Brain microvascular endothelial cell (primary cell): ENCODE results near the gene LRRK1.

Source experiments
- DNase-seq: peaks from one replicate; pipeline ENCODE4 v3.0.0-alpha.2; 2020
- H3K27ac ChIP-seq: fragments of 250-450 bp; sonication (Bioruptor Pico); 2 replicates; pipeline ENCODE4 v1.5.1; 2020; ENCODE audit warnings: mild to moderate bottlenecking, moderate library complexity
- H3K27me3 ChIP-seq: fragments of 250-450 bp; sonication (Bioruptor Pico); replicated peaks from 2 replicates; pipeline ENCODE4 v1.5.1; 2020; ENCODE audit warnings: mild to moderate bottlenecking
- H3K36me3 ChIP-seq: fragments of 250-450 bp; sonication (Bioruptor Pico); replicated peaks from 2 replicates; pipeline ENCODE4 v1.5.1; 2020; ENCODE audit warnings: mild to moderate bottlenecking
- H3K4me3 ChIP-seq: 2 replicates; pipeline ENCODE4 v1.5.1; 2011; ENCODE audit warnings: low read depth, mild to moderate bottlenecking, control low read depth, low read length, moderate library complexity
- CTCF ChIP-seq: IDR thresholded peaks from 2 replicates; pipeline ENCODE4 v1.5.1; 2011; ENCODE audit warnings: low read depth, mild to moderate bottlenecking, moderate library complexity, low read length, control low read depth, inconsistent platforms; ENCODE audit errors: missing control alignments
- in situ Hi-C: cut with HindIII; loops from 2 replicates; pipeline ENCODE4 v1.10.0; 2017; ENCODE audit warnings: low sequenced_read_pairs, low pct_ligation_motif_present

Gene LRRK1

GRCh38 chr15:100918034-100918689, 995 bp upstream of the LRRK1 start:
- Histone ChIP-seq H3K27me3 (no peaks in the 10 kb centered on the region), H3K27ac (no peak overlapping the region), H3K4me3 (peak overlapping the region; percentile 70), H3K36me3 (no peaks in the 10 kb centered on the region)
- DNase-seq = peak; percentile 40
- in situ Hi-C loops = no loop called here
- TF ChIP-seq CTCF = peak; percentile 76

DNA sequence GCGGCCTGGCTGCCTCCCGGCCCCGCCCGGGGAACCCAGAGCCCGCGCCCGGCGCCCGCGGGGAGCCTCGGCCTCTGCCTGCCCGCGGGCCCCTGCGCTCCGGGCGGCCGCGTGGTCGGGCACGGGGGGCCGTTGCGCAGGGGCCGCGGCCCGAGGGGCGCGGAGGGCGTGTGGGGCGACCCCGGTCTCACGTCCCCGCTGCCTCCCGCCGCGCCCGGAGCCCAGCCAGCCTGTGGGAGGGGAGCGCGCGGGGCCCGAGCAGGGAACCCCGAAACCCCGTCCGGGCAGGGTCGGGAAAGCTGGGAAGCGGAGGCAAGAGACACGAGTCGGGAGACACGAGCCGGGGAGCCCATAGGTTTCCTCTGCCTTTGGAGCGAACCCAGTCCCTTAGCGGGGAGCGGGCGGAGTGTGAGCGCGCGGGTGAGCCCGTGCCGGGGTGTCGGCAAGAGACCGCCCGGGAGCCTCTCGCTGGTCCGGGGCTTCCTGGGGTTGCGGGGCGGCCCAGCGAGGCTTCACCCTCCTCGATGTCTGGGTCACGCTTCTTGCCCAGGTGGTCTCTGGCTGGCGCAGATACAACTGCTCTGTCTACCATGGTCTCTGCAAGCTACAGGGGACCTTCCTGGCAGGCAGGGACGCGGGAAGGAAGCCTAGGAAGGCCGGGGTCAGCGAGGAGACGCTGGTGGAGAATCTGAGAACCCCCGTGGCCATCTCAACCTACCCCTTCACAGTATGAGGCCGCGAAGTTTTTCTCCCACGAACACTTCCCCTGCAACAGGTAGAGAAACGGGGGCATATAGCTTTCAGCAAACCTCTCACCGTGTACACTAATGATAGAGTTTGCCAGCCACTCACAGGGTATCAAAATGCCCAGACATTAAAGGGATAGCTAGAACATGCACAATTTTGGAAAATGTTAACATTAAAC, 586 bp downstream of the LRRK1 start:
- peak overlapping the region; percentile 70 for H3K4me3 ChIP-seq
- no peak for DNase-seq
- no peaks in the 10 kb centered on the region for H3K36me3 ChIP-seq
- in situ Hi-C loops = no loop called here
- TF ChIP-seq CTCF = no peak
- H3K27ac ChIP-seq = no peak overlapping the region
- no peaks in the 10 kb centered on the region for H3K27me3 ChIP-seq

DNA sequence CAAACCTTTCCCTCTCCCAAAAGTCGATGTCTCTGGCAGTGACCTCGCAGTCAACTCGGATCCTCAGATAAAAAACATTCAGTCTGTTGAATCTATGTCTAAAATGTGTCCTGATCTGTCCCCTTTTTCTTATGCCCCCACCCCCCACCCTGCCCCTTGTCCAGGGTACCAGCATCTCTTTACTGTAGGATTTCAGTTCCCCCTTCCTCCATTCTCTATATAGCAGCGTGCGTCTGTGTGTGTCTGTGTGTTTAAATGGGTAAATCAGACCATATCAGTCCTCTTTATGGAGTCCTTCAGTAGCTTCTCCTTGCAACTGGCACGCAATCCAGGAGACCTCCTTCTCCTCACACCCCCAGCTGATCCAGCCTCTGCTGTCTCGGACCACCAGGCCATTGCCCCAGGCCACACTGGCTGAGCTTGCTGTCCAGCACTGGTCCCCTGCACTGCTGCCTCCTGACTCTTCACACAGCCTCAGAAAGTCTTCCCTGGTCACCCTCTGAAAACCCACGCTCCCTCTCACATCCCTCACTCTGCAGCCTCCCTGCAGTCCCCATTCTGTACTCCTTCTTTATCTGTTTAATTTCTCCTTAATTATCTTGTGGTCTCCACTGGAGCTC, 1.5 kb downstream of the LRRK1 start:
- no peak overlapping the region for H3K27ac ChIP-seq
- DNase-seq = no peak
- no peaks in the 10 kb centered on the region for H3K36me3 ChIP-seq
- H3K4me3 ChIP-seq = no peak overlapping the region
- in situ Hi-C loops = no loop called here
- H3K27me3 ChIP-seq = no peaks in the 10 kb centered on the region
- TF ChIP-seq CTCF = no peak

DNA sequence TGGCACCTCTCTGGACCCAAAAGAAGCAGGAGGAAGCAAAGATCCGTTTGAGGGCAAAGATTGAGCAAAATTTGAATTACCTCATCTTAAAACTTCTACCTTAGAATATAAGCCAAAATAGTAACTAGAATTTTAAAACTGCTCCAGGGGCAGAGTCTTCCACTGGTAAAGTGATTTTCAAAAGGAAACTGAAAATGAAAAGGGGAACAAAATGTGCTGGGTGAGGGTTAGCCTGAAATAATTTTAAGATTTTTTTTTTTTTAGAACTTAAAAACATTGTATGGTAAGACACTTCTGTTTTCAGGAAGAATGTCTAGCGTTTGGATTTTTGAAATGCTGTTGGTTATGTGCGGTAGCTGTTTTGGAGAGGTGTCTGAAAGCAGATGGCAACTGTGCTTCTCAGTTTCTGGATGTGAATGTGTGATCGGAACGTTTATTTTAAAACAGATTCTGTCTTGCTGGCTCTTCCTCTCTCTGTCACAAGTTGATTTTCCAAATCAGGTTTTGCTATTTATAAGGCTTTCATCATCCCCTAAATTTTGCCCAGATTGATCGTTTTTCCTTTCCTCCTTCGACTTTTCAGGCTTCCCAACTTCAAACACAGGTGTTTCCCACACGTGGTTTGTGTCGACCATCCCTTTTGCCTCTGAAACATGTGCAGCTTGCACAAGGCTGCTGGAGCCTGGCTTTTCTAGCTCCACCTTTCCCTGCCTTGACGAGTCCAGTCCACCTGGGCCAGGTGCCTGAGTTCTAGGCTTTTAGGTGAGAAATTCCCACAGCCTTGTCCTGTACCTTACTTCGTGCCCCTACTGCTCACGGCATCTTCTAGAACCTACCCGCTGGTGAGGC, 3.3 kb downstream of the LRRK1 start:
- no peak for DNase-seq
- TF ChIP-seq CTCF = no peak
- Histone ChIP-seq H3K27me3 (no peaks in the 10 kb centered on the region), H3K36me3 (no peaks in the 10 kb centered on the region), H3K27ac (no peak overlapping the region), H3K4me3 (no peak overlapping the region)
- in situ Hi-C loops = no loop called here

DNA sequence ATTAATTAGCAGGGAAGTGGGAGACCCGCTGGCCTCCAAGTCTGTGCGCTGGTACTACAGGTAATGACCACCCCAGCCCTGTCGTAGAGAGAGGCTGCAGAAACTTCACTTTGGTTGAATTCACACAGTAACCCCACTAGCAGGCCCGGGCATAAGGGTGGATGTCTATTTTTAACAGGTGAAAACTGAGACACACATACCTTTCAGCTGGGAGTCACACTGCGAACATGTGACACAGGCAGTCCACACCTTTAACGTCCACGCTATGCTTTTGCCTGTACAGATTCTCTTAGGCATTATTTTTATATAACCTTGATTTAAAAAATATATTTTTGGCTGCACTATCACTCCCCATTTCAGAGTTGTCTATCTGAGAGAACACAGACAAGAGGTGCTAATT, 3.9 kb downstream of the LRRK1 start:
- in situ Hi-C loops = no loop called here
- TF ChIP-seq CTCF = no peak
- H3K27me3 ChIP-seq = no peaks in the 10 kb centered on the region
- no peak for DNase-seq
- no peaks in the 10 kb centered on the region for H3K36me3 ChIP-seq
- H3K27ac ChIP-seq = no peak overlapping the region
- no peak overlapping the region for H3K4me3 ChIP-seq
